HepG2 (cell line): Measurements from ENCODE around the gene SLC23A2. TPM values are rescaled to one million over a fixed set of nuclear protein-coding genes. Genes with fewer than 3 reads are reported as not detected.
A peak's percentile ranks its signal among the peaks of the same experiment; 100 is the strongest.

Experiments
- MLXIP ChIP-seq: sonication (generic); formaldehyde crosslinking; IDR thresholded peaks from 2 replicates; pipeline ENCODE4 v1.9.0; 2021; ENCODE audit warnings: missing genetic modification reagents, borderline replicate concordance
- REPIN1 ChIP-seq: sonication (generic); formaldehyde crosslinking; IDR thresholded peaks from 2 replicates; pipeline ENCODE4 v1.8.0; 2022; ENCODE audit warnings: missing genetic modification reagents, low read depth, mild to moderate bottlenecking, borderline replicate concordance
- SMAD3 ChIP-seq: sonication (generic); formaldehyde crosslinking; IDR thresholded peaks from 2 replicates; pipeline ENCODE4 v1.4.0; 2020; ENCODE audit warnings: missing genetic modification reagents
- ZBTB38 ChIP-seq: sonication (generic); formaldehyde crosslinking; IDR thresholded peaks from 2 replicates; pipeline ENCODE4 v1.5.1; 2020; ENCODE audit warnings: mild to moderate bottlenecking, missing genetic modification reagents
- ZBTB44 ChIP-seq: sonication (generic); formaldehyde crosslinking; IDR thresholded peaks from 2 replicates; pipeline ENCODE4 v1.4.0; 2020; ENCODE audit warnings: missing genetic modification reagents
- ZNF280B ChIP-seq: sonication (generic); formaldehyde crosslinking; IDR thresholded peaks from 2 replicates; pipeline ENCODE4 v1.5.0; 2020; ENCODE audit warnings: missing genetic modification reagents, mild to moderate bottlenecking, borderline replicate concordance
- ZNF318 ChIP-seq: sonication (generic); formaldehyde crosslinking; IDR thresholded peaks from 2 replicates; pipeline ENCODE4 v1.4.0; 2020; ENCODE audit warnings: mild to moderate bottlenecking, missing genetic modification reagents
- ZNF326 ChIP-seq: sonication (generic); formaldehyde crosslinking; IDR thresholded peaks from 2 replicates; pipeline ENCODE4 v1.4.0; 2020; ENCODE audit warnings: missing genetic modification reagents, borderline replicate concordance
- ZNF605 ChIP-seq: sonication (generic); formaldehyde crosslinking; IDR thresholded peaks from 2 replicates; pipeline ENCODE4 v1.8.0; 2022; ENCODE audit warnings: mild to moderate bottlenecking, missing genetic modification reagents
- ZNF788 ChIP-seq: sonication (generic); formaldehyde crosslinking; IDR thresholded peaks from 2 replicates; pipeline ENCODE4 v1.5.0; 2020; ENCODE audit warnings: mild to moderate bottlenecking, missing genetic modification reagents, borderline replicate concordance
- polyA plus RNA-seq, 8 experiments: library from polyadenylated mRNA; depleted of rRNA in 3 of 8; stranded (reverse) in 7 of 8; unstranded in 1 of 8; fragments of >200 nt; fragmentation: Illumina TruSeq in 4 of 8; extraction: Trizol in 4 of 8; gene quantifications; 2 replicates each; pipeline versions ENCODE4 v1.2.1 to v1.2.3, GENCODE V29; 2011 to 2016; ENCODE audit warnings: low read depth in 4 of 8, missing spikeins in 1 of 8, mixed read lengths in 1 of 8; ENCODE audit not compliant: insufficient read depth in 1 of 8
- total RNA-seq, 5 experiments: library from RNA; depleted of rRNA; stranded (reverse); fragments of >200 nt; fragmentation: Illumina TruSeq; extraction: Trizol; gene quantifications; 2 replicates each; pipeline ENCODE4 v1.2.3, GENCODE V29; 2016; ENCODE audit warnings: low read depth in 1 of 5
- TF ChIP-seq, protein P1 (sequence below): sonication (generic); formaldehyde crosslinking; IDR thresholded peaks from 2 replicates; pipeline ENCODE4 v1.8.0; 2022; ENCODE audit warnings: mild to moderate bottlenecking, missing genetic modification reagents; ENCODE audit not compliant: insufficient replicate concordance
- TF ChIP-seq, protein P2 (sequence below): IDR thresholded peaks from 2 replicates; pipeline ENCODE4 v1.6.1; 2016

Gene SLC23A2
- total and polyA plus RNA-seq, 2 of the 13 experiments (the other 11 are each of a cell fraction or from before 2014, with no cell fraction given), result 42.2 to 51.2 TPM

- TF ChIP-seq, protein P1, sequence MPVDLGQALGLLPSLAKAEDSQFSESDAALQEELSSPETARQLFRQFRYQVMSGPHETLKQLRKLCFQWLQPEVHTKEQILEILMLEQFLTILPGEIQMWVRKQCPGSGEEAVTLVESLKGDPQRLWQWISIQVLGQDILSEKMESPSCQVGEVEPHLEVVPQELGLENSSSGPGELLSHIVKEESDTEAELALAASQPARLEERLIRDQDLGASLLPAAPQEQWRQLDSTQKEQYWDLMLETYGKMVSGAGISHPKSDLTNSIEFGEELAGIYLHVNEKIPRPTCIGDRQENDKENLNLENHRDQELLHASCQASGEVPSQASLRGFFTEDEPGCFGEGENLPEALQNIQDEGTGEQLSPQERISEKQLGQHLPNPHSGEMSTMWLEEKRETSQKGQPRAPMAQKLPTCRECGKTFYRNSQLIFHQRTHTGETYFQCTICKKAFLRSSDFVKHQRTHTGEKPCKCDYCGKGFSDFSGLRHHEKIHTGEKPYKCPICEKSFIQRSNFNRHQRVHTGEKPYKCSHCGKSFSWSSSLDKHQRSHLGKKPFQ (CRISPR knock-in tag), result no peak
- TF ChIP-seq REPIN1, result peak; percentile 81; the same call in 1 of the 2 replicates
- TF ChIP-seq SMAD3 (CRISPR knock-in tag), result peak; percentile 97
- TF ChIP-seq ZBTB38 (CRISPR knock-in tag), result no peak; the same call in 1 of the 2 replicates
- TF ChIP-seq ZNF280B, result no peak
- no peak for TF ChIP-seq ZBTB44 (CRISPR knock-in tag)
- no peak for TF ChIP-seq ZNF318 (CRISPR knock-in tag)
- no peak for TF ChIP-seq MLXIP
- TF ChIP-seq, protein P2, sequence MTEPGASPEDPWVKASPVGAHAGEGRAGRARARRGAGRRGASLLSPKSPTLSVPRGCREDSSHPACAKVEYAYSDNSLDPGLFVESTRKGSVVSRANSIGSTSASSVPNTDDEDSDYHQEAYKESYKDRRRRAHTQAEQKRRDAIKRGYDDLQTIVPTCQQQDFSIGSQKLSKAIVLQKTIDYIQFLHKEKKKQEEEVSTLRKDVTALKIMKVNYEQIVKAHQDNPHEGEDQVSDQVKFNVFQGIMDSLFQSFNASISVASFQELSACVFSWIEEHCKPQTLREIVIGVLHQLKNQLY (CRISPR knock-in tag), result peak; percentile 97
- TF ChIP-seq ZNF605, result no peak; the same call in 1 of the 2 replicates
- TF ChIP-seq ZNF788 (CRISPR knock-in tag), result peak; percentile 68; the same call in 1 of the 2 replicates
- TF ChIP-seq ZNF326 (CRISPR knock-in tag), result no peak
These were observed 39.6 kb downstream of the SLC23A2 start (continued) for GRCh38 chr20:4961746-4962145.
